GM21737 (cell line): ENCODE results near the gene CCDC102B.
"Not testable (repeated sequence)": the region's sequence is repeated elsewhere in the genome, so short reads cannot be mapped to it uniquely, and the experiment has no call there.

ENCODE experiments used
- ATAC-seq: cut with Tn5 transposase; IDR thresholded peaks from one replicate; pipeline ENCODE4 v1.9.1; 2021; ENCODE audit warnings: mild to moderate bottlenecking, moderate library complexity; ENCODE audit not compliant: unreplicated experiment

Gene CCDC102B

GRCh38 chr18:68962623-68963022 is 164.7 kb downstream of the CCDC102B start:
- no peak for ATAC-seq

- no peak for ATAC-seq
Measured at GRCh38 chr18:68965817-68966216, 167.9 kb downstream of the CCDC102B start.

- ATAC-seq, result no peak
Measured at GRCh38 chr18:68969027-68969426, 171.1 kb downstream of the CCDC102B start.

- ATAC-seq, result no peak
Measured at GRCh38 chr18:68972176-68972575, 174.3 kb downstream of the CCDC102B start.

GRCh38 chr18:68979737-68980136 is 181.9 kb downstream of the CCDC102B start:
- no peak for ATAC-seq

- ATAC-seq, result no peak
Measured at GRCh38 chr18:68983126-68983525, 185.2 kb downstream of the CCDC102B start.

GRCh38 chr18:68984342-68984741 is 186.5 kb downstream of the CCDC102B start:
- ATAC-seq, result no peak

- ATAC-seq, result no peak
Measured at GRCh38 chr18:68985172-68985820, 187.4 kb downstream of the CCDC102B start.

- ATAC-seq, result no peak
Measured at GRCh38 chr18:68991286-68991685, 193.4 kb downstream of the CCDC102B start.

- no peak for ATAC-seq
Measured at GRCh38 chr18:68992719-68993482, 195.0 kb downstream of the CCDC102B start.

- ATAC-seq, result no peak
Measured at GRCh38 chr18:68995675-68996074, 197.8 kb downstream of the CCDC102B start.

- no peak for ATAC-seq
Measured at GRCh38 chr18:68997845-68998244, 200.0 kb downstream of the CCDC102B start.

GRCh38 chr18:69000366-69000765 is 202.5 kb downstream of the CCDC102B start:
- no peak for ATAC-seq

- ATAC-seq, result no peak
Measured at GRCh38 chr18:69002233-69002632, 204.4 kb downstream of the CCDC102B start.

- ATAC-seq, result not testable (repeated sequence)
Measured at GRCh38 chr18:69006212-69006611, 208.3 kb downstream of the CCDC102B start.

GRCh38 chr18:69008538-69008937 is 210.7 kb downstream of the CCDC102B start:
- no peak for ATAC-seq

- ATAC-seq, result no peak
Measured at GRCh38 chr18:69021211-69021805, 223.4 kb downstream of the CCDC102B start.

GRCh38 chr18:69022426-69022825 is 224.5 kb downstream of the CCDC102B start:
- no peak for ATAC-seq

GRCh38 chr18:69031571-69031970 is 233.7 kb downstream of the CCDC102B start:
- no peak for ATAC-seq

GRCh38 chr18:69032009-69032408 is 234.1 kb downstream of the CCDC102B start:
- ATAC-seq, result no peak

GRCh38 chr18:69035756-69036155 is 237.9 kb downstream of the CCDC102B start:
- ATAC-seq, result no peak

GRCh38 chr18:69044215-69044614 is 246.3 kb downstream of the CCDC102B start:
- ATAC-seq, result no peak
